Amniotic stem cell (primary cell): Measurements from ENCODE around the gene POLE2.
"Not testable (repeated sequence)": the region's sequence is repeated elsewhere in the genome, so short reads cannot be mapped to it uniquely, and the experiment has no call there.

Experiments used
- DNase-seq: peaks from one replicate; lab custom pipeline; 2025; lab: John Stamatoyannopoulos, UW

POLE2 gene

GRCh38 chr14:49619273-49619672 is 68.7 kb downstream of the POLE2 start:
- not testable (repeated sequence) for DNase-seq

GRCh38 chr14:49617852-49618519 is 70.0 kb downstream of the POLE2 start:
- DNase-seq, result no peak

GRCh38 chr14:49615776-49616175 is 72.2 kb downstream of the POLE2 start:
- no peak for DNase-seq

- DNase-seq, result no peak
Observed at GRCh38 chr14:49614196-49614595, 73.8 kb downstream of the POLE2 start.

GRCh38 chr14:49612671-49613070 is 75.3 kb downstream of the POLE2 start:
- DNase-seq, result no peak

- DNase-seq, result no peak
Observed at GRCh38 chr14:49612251-49612650, 75.8 kb downstream of the POLE2 start.

GRCh38 chr14:49607583-49607982 is 80.4 kb downstream of the POLE2 start:
- no peak for DNase-seq

- peak; percentile 75 for DNase-seq
Observed at GRCh38 chr14:49598485-49599300, 89.3 kb downstream of the POLE2 start, which contains the start of gene LRR1. Gene LRR1, plus strand, starts transcription at chr14:49598940. Its CDS starts 81 bp downstream, at chr14:49599021.

- DNase-seq, result no peak
Observed at GRCh38 chr14:49598189-49598484, 89.9 kb downstream of the POLE2 start.

GRCh38 chr14:49594347-49595091 is 93.5 kb downstream of the POLE2 start:
- DNase-seq, result no peak
